Prostate gland (tissue), 2 donors: Measurements from ENCODE around the gene TMPRSS11A. TPM values are rescaled to one million over a fixed set of nuclear protein-coding genes. Genes with fewer than 3 reads are reported as not detected.

Experiments used
- DNase-seq: peaks from one replicate; pipeline ENCODE4 v3.0.0-alpha.2; 2019; ENCODE audit warnings: low spot score
- H3K27ac ChIP-seq, 2 donors: fragments of 200-600 bp; sonication (generic); 2 replicates each; pipeline ENCODE4 v1.5.1; 2017 to 2019
- H3K27me3 ChIP-seq: fragments of 200-600 bp; sonication (generic); replicated peaks from 2 replicates; pipeline ENCODE4 v1.5.1; 2019; ENCODE audit not compliant: insufficient read depth
- H3K36me3 ChIP-seq, 2 donors: fragments of 200-600 bp; sonication (generic); 1 replicate in 1 of 2; 2 replicates in 1 of 2; pipeline versions ENCODE4 v1.5.1 to v1.8.1; 2017 to 2019
- H3K4me1 ChIP-seq: fragments of 200-600 bp; sonication (generic); replicated peaks from 2 replicates; pipeline ENCODE4 v1.5.1; 2019
- H3K4me3 ChIP-seq, 2 donors: fragments of 200-600 bp; sonication (generic); 2 replicates each; pipeline ENCODE4 v1.5.1; 2017 to 2019
- H3K9me3 ChIP-seq: fragments of 200-600 bp; sonication (generic); 2 replicates; pipeline ENCODE4 v1.5.1; 2017
- POLR2A ChIP-seq: fragments of 450-650 bp; IDR thresholded peaks from one replicate; pipeline ENCODE4 v1.6.1; 2016; ENCODE audit warnings: antibody characterized with exemption, mild to moderate bottlenecking
- POLR2AphosphoS5 ChIP-seq: sonication (generic); formaldehyde crosslinking; IDR thresholded peaks from one replicate; pipeline ENCODE4 v1.6.1; 2017; ENCODE audit warnings: antibody characterized with exemption
- whole genome bisulfite sequencing: methylation state at CpG from one replicate; pipeline ENCODE4 v1.1.5; 2018; 5-methylcytosine and 5-hydroxymethylcytosine counted together
- intact Hi-C: fragments of 100-400 bp; cut with DNase I; formaldehyde crosslinking; loops from one replicate; pipeline ENCODE4 v1.14.2; 2022
- total RNA-seq, 2 donors: library from RNA; depleted of rRNA; stranded (reverse); fragments of >200 nt; gene quantifications; one replicate each; pipeline ENCODE4 v1.1.0, GENCODE V29; 2016
- TF ChIP-seq, protein P1 (sequence below), 4 experiments: fragments of 200-600 bp in 2 of 4; fragments of 450-650 bp in 2 of 4; sonication (generic) in 2 of 4; IDR thresholded peaks; 1 replicate in 3 of 4; 2 replicates in 1 of 4; pipeline ENCODE4 v1.5.1; 2016 to 2019; ENCODE audit warnings: antibody characterized with exemption in 4 of 4, mild to moderate bottlenecking in 2 of 4, moderate library complexity in 2 of 4

Gene TMPRSS11A
- total RNA-seq, 2 donors from 2014 or later, result 0.18 to 0.45 TPM

GRCh38 chr4:67892905-67893304 is 70.4 kb downstream of the TMPRSS11A start:
- Histone ChIP-seq H3K4me1 (no peaks in the 10 kb centered on the region), H3K9me3 (no peaks in the 10 kb centered on the region), H3K27me3 (no peaks in the 10 kb centered on the region), H3K36me3 (no peaks in the 10 kb centered on the region), H3K4me3 (no peak overlapping the region), H3K27ac (no peak overlapping the region)
- WGBS, result 73% methylated on average over 3 of the region's 3 CpGs
- no peak for DNase-seq
- TF ChIP-seq, protein P1, sequence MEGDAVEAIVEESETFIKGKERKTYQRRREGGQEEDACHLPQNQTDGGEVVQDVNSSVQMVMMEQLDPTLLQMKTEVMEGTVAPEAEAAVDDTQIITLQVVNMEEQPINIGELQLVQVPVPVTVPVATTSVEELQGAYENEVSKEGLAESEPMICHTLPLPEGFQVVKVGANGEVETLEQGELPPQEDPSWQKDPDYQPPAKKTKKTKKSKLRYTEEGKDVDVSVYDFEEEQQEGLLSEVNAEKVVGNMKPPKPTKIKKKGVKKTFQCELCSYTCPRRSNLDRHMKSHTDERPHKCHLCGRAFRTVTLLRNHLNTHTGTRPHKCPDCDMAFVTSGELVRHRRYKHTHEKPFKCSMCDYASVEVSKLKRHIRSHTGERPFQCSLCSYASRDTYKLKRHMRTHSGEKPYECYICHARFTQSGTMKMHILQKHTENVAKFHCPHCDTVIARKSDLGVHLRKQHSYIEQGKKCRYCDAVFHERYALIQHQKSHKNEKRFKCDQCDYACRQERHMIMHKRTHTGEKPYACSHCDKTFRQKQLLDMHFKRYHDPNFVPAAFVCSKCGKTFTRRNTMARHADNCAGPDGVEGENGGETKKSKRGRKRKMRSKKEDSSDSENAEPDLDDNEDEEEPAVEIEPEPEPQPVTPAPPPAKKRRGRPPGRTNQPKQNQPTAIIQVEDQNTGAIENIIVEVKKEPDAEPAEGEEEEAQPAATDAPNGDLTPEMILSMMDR (IDR thresholded peaks at IDR 0.05), result no peak
- TF ChIP-seq POLR2A (no peak), POLR2AphosphoS5 (no peak)
- intact Hi-C loops, result no loop called here

- Histone ChIP-seq H3K9me3 (no peaks in the 10 kb centered on the region), H3K27me3 (no peaks in the 10 kb centered on the region), H3K4me3 (no peak overlapping the region), H3K36me3 (no peaks in the 10 kb centered on the region), H3K4me1 (no peaks in the 10 kb centered on the region), H3K27ac (no peak overlapping the region)
- intact Hi-C loops, result no loop called here
- no peak for TF ChIP-seq POLR2A
- TF ChIP-seq, protein P1 (IDR thresholded peaks at IDR 0.05), result no peak
- no peak for DNase-seq
- 81% methylated on average over 2 of the region's 2 CpGs for WGBS
Observed at GRCh38 chr4:67892253-67892652, 71.0 kb downstream of the TMPRSS11A start.

- no peak for DNase-seq
- no peak overlapping the region for H3K4me3 ChIP-seq
- no peaks in the 10 kb centered on the region for H3K9me3 ChIP-seq
- H3K36me3 ChIP-seq, result no peaks in the 10 kb centered on the region
- intact Hi-C loops, result no loop called here
- no peaks in the 10 kb centered on the region for H3K4me1 ChIP-seq
- TF ChIP-seq, protein P1 (IDR thresholded peaks at IDR 0.05), result no peak
- TF ChIP-seq POLR2AphosphoS5 (no peak), POLR2A (no peak)
- H3K27ac ChIP-seq, result no peak overlapping the region
- H3K27me3 ChIP-seq, result no peaks in the 10 kb centered on the region
Observed at GRCh38 chr4:67891645-67892044, 71.6 kb downstream of the TMPRSS11A start.

DNA sequence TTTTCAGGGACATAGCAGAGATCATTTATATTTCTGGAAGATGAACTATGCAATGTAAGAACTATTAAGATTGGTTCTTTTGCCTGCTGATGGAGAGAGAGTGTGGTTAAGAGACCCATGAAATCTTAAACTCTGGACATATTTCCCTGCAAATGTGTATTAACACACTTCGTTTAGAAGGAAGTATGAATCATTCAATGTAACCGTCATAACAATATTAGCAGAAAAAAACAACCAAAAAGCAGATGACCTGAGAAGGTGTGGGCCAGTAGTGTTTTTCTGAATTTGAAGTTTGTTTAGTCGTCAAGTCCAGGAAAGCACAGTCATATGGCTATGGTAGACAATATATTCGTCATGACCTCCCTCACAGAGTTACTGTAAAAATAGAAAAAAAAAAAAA is 77.0 kb downstream of the TMPRSS11A start:
- WGBS, result 73% methylated on average over 4 of the region's 4 CpGs
- intact Hi-C loops, result no loop called here
- TF ChIP-seq, protein P1 (IDR thresholded peaks at IDR 0.05), result no peak
- TF ChIP-seq POLR2AphosphoS5, result no peak
- TF ChIP-seq POLR2A, result no peak
- DNase-seq, result no peak
- no peaks in the 10 kb centered on the region for H3K27me3 ChIP-seq
- no peaks in the 10 kb centered on the region for H3K4me1 ChIP-seq
- no peak overlapping the region for H3K4me3 ChIP-seq
- H3K9me3 ChIP-seq, result no peaks in the 10 kb centered on the region
- H3K36me3 ChIP-seq, result no peaks in the 10 kb centered on the region
- no peak overlapping the region for H3K27ac ChIP-seq

- intact Hi-C loops, result no loop called here
- 55% methylated on average over 6 of the region's 6 CpGs for WGBS
- no peaks in the 10 kb centered on the region for H3K9me3 ChIP-seq
- H3K36me3 ChIP-seq, result no peaks in the 10 kb centered on the region
- no peaks in the 10 kb centered on the region for H3K4me1 ChIP-seq
- TF ChIP-seq, protein P1 (IDR thresholded peaks at IDR 0.05), result no peak
- no peak for TF ChIP-seq POLR2A
- TF ChIP-seq POLR2AphosphoS5, result no peak
- H3K4me3 ChIP-seq, result no peak overlapping the region
- H3K27me3 ChIP-seq, result no peaks in the 10 kb centered on the region
- H3K27ac ChIP-seq, result no peak overlapping the region
- no peak for DNase-seq
Observed at GRCh38 chr4:67885762-67886161, 77.5 kb downstream of the TMPRSS11A start.
